Measurements from ENCODE around the gene RAVER1.
"Not testable (repeated sequence)": the region's sequence is repeated elsewhere in the genome, so short reads cannot be mapped to it uniquely, and the experiment has no call there.

RAVER1 gene

DNA sequence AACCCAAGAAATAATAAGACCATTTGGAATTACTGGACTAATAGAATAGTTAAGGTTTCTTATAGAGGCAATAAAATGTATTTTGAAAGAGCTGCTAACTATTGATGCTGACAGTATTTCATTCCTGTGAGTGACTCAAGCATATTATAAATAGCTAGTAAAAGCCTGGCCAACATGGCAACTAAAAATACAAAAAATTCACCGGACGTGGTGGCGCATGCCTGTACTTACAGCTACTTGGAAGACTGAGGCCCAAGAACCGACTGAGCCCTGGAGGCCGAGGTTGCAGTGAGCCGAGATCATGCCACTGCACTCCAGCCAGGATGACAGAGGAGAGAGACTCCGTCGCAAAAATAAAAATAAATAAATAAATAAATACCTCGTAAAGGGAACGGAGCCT, 11.5 kb upstream of the RAVER1 start:
- no peak for DNase-seq (ENCODE audit: low read depth)

DNA sequence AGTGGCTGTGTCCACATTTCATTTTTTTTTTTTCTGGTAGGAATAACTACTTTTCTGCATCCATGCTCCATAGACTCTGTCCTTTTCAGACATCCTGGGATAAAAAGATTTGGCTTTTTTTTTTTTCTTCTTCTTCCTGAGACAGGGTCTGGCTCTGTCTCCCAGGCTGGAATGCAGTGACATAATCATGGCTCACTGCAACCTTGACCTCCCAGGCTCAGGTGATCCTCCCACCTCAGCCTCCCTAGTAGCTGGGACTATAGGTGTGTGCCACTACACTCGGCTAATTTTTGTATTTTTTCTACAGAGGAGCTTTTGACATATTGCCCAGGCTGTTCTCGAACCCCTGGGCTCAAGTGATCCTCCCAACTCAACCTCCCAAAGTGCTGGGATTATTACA, 10.2 kb upstream of the RAVER1 start:
- no peak for DNase-seq (ENCODE audit: low read depth)

DNA sequence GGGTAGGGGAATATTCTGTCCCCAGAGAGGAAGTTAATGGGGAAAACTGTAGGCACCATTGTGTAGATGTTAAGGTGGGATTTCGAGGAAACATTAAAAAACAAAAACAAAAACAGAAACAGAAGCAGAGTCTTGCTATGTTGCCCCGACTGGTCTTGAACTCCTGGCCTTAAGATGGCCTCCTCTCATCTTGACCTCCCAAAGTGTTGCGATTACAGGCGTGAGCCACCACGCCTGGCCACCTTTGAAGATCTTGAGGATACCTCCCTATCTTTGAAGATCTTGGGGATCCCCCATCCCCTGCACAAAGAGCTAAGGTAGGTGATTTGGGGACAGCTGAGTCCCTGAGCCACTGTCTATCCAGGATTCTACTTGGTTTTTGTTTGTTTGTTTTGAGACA, 6.6 kb upstream of the RAVER1 start:
- DNase-seq (ENCODE audit: low read depth) = no peak

DNA sequence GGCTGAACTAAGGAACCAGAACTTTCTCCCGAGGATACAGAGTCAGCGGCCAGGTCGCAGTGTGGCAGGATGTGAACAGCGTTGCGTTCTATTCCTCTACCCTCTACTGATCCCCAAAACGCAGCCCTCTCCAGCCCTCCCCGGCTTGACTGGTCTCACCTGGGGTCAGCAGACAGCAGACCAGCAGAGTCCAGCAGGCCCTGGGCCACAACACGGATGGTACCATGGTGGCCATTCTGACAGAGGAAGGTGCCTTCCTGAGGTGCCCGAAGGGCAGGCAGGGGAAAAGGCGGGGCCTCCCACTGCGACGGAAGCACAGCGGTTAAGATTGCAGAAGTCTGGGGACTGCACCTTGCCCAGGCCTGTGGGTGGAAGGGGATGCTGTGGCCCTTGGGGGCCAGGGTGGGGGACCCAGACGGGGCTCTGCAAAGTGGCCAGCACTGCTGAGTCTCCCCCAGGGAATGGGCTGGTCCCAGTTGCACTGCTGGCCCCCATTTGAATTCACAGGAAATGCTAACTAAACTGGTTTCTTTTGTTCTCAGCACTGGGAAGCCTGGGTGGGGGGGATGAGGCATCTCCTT, 6.1 kb upstream of the RAVER1 start, which contains the start of gene ICAM3:
Gene ICAM3, minus strand, starts transcription at position 245 of the 581 bp plus-strand sequence. Its CDS starts 10 bp downstream, at position 235.
- peak; percentile 41 for DNase-seq (ENCODE audit: low read depth)

DNA sequence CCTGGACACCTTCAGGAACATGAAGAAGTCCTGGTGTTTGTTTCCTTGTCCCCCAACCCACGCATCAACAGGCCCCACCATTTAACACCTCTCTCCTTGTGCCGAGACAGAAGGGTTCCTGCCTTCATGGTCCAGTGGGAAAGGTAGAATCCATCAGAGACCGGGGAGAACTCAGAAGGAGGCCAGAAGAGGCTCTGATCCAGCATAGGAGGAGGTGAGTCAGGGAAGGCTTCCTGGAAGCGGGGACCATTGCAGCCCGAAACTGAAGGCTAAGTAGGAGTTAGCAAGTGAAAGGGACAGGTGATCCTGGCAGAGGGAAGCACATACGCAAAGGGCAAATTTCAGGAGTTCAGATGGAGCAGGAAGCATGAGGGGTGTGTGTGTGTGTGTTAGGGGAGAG, 5.6 kb upstream of the RAVER1 start:
- DNase-seq (ENCODE audit: low read depth) = no peak

DNA sequence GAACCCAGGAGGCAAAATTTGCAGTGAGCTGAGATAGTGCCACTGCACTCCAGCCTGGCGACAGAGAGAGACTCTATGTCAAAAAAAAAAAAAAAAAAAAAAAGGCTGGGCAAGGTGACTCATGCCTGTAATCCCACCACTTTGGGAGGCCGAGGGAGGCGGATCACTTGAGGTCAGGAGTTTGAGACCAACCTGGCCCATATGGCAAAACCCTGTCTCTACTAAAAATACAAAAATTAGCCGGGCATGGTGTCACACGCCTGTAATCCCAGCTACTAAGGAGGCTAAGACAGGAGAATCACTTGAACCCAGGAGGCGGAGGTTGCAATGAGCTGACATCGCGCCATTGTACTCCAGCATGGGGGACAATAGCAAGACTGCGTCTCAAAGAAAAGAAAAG, 3.4 kb upstream of the RAVER1 start:
- not testable (repeated sequence) for DNase-seq (ENCODE audit: low read depth)

DNA sequence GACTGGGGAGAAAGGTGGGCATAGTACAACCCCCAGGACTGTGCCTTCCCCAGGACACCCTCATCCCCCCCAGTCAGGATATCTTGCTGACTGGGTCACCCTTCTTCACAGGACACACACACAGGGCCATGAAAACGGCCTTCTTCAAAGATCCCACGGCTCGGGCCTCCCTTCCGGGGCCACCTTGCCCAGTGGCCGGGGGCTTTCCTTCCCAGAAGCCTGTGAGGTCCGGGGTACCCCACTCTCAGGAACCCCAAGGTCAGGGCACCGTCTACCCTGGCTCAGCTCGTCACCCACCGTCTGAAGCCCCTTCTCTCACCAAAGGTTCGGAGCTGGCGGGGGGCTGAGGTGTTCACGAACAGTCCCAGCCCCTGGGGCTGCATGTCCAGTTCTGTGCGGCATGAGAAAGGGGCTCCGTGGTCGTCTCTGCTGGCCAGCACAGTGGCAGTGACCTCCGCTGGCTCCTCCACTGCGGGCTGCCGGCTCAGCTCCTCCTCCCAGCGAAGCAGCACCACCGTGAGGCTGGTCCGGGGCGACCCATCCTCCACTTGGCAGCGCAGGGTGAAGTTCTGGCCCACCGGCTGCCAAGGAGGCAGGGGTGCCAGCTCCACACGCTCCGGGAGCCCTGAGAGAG, 2.1 kb upstream of the RAVER1 start:
- DNase-seq (ENCODE audit: low read depth) = no peak

DNA sequence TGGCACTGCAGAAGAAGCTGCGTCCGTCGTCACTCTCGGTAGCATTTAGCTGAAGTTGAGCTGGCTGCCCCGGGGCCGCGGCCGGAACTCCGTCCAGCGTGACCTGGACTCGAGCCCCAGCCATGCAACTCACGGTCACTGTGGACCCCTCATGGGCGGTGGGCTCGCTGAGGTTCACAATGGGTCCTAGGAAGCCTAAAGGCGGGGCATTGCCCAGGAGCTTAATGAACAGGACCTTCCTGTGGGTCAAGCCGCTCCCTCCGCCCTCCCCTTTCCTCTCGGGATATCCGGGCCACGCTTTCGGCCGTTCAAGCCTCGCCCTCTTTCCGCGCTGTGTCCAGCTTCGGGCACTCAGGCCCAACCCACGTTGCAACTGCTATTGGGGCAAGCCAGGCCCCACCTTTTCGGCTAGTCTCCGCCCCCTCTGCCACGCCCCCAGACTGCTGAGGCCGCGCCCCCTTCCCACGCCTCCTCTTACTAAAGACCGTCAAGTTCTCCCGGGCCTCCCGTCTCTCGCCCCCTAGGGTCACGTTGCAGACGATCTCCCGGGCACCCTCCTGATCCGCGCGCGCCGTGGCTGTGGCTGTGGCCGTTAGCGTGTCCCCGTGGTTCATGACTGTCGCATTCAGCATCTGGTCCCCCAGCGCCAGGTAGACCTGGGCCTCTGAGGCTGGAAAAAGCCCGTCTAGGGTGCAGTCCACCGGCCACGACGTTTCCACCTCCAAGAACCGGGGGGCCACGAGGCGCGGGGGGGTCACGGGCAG, 1.4 kb upstream of the RAVER1 start:
- DNase-seq (ENCODE audit: low read depth) = no peak

DNA sequence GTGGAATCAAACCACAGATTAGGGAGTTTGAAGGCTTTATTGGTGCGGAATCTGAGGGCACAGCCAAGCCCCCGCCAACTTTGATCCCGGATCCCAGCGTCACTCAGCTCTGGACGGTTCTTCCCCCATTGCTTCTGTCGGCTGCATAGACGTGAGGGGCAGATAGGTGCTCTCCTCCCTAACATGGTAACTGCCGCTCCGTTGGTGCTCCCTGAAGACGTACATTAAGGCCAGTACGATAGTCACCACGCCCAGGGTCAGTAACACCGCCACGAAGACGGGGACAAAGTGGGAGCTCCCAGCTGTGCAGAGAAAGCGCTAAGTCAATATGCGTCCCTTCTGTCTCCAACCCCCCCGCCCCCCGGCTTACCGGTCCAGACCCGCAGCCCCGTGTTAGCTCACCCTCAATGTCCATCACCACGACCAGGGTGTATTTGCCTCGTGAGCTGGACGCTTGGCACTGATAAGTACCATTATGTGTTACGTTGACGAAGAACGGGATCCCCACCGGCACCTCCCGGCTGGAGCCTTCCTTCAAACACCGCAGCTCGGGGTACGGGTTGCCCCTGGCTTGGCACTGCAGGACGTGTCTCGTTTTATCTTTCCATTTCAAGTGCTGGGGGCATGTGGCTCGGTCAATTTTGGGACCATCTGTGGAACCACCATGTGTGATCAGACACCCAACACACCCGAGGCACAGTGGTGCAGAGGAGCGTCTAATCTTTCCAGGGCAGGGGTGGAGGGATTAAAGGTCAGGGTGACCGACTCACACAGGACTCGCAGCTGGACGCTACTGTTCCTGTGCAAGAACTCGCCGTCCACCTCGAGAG, 644 bp upstream of the RAVER1 start:
- DNase-seq (ENCODE audit: low read depth) = no peak

DNA sequence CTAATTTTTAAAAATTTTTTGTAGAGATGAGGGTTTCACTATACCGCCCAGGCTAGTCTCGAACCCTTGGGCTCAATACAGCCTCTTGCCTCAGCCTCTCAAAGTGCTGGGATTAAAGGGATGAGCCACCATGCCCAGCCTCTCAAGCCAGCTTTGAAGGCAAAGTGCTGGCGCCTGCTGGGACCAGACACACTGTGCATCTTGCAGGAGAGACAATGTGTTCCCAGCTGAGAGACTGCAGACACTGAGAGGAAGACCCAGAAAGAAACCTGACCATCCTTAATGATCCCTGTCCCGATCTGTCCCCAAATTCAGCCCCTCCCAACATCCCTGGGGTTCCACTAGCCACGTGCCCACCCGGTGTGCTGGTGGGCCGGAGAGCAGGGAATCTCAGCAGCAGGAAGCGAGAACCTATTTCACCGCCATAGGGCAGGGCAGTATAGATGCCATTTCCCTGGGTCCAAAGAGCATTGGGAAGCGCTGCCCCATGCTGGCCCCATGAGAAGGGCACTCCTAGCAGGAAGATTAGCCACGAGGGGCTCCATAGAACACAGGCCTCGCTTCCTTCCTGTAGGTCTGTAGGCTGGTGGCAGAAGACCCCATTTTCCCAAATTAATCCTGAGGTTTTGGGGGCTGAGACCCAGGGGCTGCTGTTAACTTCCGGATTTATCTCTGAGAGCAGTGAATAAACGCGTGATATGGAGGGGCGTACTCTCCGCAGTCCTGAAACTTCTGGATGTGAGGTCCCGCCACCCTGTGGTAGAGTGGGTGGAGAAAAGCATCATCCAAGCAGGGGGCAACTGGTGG, 968 bp downstream of the RAVER1 start:
- DNase-seq (ENCODE audit: low read depth) = no peak

DNA sequence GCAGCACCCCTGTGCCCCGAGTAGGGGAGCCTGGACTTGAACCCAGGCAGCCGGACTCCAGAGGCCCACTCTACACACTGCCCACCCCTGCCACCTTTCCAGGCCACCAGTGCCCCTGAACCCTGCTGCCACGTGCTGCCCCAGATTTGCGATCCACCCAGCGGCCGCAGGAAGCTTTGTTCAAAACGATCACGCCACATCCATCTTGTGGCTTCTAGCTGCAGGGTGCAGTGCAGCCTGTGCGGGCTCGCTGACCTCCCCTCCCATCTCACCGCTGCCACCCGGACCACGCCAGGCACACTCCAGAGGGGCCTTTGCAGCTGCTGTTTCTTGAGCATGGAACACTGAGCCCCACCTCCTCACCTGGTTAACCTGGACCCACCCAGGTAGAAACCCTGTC, 3.8 kb downstream of the RAVER1 start:
- DNase-seq (ENCODE audit: low read depth) = no peak

DNA sequence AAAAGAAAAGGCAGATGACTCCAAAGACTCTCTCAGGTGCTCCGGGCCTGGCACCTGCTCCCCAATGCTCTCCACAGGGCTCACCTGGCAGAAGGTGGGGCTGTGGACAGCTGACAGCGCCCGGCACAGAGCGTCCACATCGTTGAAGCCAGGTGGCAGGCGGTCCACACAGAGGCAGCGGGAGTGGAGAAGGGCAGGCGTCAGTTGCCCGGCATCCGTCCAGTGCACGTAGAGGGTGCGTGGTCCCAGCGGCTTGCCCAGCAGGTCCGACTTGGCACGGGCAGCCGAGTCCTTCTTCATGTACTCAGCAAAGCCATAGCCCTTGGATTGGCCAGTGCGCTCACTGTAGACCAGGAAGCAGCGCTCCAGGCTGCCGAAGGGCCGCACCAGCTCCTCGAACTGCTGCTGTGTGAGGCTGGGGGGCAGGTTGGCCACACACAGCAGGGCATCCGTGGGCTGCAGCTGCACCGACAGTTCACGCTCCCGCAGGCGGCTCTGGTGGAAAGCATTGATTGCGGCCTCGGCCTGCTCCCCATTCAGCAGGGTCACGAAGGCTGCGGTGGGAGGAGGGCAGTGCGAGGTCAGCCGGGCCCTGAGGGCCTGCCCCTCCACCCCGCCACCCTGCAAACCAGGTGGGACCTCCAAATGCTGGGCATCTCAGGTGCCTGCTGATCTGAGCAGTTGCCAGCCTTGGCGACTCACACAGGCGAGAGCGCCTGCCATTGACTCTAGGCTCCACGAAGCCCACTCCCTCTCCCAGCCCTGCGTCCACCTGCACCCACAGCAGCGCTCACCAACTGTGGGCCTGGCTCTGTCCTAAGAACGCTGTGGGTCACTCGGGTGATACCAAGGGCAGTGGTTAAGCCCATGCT, 4.5 kb downstream of the RAVER1 start:
- DNase-seq (ENCODE audit: low read depth) = no peak

DNA sequence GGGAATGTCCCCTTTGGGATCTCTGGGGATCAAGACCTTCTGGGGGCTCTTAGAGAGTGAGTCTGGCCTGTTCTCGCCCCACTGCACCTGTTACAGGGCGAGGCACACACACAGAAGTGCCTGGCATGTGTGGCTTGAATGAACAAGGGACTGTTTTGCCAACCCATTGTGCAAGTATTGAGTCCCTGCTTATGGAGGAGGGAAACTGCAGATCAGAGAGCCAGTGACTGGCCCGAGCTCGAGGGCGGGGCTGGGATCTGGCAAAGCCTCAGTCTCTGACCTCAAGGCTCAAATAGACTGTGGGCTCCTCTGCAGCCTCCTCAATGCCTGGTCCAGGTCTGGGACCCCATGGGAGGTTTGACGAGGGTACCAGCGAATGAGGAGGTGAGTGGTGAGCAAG, 5.5 kb downstream of the RAVER1 start:
- no peak for DNase-seq (ENCODE audit: low read depth)

DNA sequence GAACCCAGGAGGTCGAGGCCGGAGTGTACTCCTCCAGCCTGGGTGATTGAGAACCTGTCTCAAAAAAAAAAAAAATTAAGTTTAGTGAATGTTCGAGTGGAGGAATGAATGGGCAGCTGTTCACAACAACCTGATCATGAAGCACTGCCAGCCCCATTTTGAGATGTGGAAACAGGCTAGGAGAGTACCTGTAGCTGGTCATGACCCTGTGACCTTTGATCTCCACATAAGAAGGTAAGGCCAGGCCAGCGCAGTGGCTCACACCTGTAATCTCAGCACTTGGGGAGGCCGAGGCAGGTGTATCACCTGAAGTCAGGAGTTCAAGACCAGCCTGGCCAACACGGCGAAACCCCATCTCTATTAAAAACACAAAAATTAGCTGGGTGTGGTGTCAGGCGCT, 7.6 kb downstream of the RAVER1 start:
- no peak for DNase-seq (ENCODE audit: low read depth)

DNA sequence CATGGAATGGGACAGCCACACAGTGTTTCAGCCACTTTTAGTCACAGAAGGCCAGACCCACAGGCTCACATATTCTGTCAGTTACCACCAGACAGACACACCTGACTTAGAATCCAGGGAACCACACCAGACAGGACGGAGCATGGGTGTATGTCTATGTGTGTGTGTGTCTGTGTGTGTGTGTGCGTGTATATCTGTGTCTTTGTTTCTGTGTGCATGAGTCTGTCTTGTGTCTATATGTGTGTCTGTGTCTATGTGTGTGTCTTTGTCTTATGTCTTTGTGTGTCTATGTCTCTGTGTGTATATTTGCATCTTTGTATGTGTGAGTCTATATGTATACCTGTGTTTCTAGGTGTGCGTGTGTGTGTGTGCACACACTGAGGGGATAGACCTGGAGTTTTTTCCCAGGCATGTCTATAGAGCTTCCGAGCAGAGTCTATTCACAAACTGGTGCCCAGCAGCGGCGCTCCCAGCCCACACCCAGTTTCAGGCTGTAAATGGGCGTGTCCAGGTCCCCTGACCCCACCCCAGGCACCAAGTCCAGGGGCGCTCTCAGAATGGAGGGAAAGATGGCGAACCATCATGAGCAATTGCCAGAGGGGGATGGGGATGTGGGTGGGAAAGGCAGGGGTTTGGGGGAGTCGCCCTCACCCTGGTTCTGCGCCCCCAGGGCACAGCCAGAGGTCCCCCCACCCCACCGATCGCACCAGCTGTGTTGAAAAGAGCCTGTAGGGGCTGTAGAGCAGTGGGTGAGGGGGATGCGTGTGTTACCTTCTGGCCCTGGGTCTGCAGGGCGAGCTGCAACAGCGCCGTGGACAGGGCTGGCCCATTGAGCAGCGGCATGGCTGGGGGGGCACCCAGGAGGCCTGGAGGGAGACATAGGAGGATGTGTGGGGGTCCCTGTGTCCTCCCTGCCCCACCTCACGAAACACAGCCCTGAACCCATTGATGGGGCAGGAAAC, 11.2 kb downstream of the RAVER1 start:
- DNase-seq (ENCODE audit: low read depth) = no peak

DNA sequence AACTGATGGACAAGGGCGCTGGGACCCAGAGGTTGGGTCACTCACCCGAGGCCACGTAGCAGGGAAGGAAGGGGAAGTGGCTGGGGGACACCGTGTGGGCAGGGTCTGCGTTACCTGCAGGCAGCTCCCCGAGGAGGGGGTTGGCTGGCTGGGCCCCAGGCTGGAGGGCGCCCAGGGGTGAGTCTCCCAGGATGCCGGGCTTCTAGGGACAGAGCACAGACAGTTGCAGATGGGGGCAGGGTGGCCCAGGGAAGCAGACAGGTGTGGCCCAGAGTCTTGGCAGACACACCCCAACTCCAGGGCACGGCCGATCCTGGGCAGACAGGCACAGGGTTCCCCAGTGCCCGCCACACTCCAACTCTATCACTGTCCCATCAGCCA, 11.9 kb downstream of the RAVER1 start:
- no peak for DNase-seq (ENCODE audit: low read depth)

DNA sequence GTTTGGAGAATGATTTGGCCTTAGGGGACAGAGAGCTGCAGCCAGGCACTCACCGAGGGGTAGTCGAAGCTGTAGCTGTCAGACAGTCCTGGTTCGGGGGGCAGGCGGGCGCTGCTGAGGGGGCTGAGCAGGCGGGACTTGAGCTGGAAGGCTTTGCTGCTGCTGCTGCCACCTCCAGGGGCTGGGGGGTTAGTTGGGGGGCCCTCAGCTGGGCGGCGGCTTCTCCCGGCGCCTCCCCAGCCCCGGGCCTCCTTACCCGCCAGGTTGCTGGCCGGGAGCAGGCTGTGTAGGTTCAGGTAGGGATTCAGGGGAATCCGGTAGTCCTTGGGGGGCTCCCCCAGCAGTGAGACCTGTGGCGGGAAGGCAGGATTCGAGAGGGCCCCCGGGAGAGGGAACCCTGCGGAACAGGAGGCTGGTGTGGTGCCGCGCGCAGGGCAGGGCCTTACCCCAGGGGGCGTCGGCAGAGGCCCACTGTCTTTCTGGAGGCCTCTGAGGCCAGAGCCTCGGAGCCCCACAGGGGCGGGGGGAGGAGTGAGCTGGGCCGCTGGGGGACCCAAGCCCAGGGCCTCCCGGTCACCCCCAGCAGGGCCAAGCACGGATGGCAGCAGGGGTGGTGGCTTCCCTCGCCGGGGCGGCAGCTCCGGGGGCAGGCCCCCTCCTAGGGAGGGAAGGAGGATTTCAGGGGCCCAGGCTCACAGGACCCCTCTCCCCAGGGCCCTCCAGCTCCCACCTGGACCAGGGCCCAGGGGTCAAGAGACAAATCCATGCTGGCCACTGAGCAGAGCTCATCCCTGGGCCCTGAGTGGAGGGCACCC, 12.5 kb downstream of the RAVER1 start:
- DNase-seq (ENCODE audit: low read depth) = no peak

DNA sequence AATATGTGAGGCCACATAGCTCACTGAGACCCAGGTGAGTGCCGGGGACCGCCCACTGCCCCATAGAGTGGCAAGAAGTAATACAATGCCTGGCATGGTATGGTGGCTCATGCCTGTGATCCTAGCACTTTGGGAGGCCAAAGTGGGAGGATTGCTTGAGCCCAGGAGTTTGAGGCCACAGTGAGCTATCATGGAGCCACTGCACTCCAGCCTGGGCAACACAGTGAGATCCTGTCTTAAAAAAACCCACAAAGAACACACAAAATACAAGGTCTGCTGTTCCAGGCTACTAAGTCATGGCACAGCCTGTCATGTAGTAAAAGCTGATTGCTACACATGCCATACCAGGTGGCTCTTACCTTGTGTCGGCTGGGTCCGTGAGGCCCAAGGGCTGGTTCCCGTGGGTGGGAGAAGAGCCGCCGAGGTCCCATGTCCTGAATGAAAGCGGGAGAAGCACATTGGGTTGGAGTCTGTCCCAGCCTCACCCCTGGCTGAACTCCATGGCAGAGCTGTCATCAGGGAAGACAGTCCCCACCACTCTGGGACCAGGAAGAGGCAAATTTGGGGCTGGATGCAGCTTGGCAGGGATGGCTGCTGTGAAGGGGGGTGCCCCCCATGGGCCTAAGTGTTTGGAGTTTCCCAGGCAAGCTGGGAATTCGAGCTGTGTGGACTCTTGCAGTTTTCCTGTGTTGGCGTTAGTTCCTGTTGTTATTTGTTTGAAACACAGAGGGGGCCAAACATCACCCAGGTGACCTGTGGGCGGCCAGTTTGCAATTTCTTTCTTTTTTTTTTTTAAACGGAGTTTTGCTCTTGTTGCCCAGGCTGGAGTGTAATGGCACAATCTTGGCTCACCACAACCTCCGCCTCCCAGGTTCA, 14.3 kb downstream of the RAVER1 start:
- no peak for DNase-seq (ENCODE audit: low read depth)
